HepG2 (cell line): ENCODE data around the gene KDM4D. TPM values are rescaled to one million over a fixed set of nuclear protein-coding genes. Genes with fewer than 3 reads are reported as not detected.

Experiments used
- ATAC-seq: fragments of 200-7000 bp; cut with Tn5 transposase; 3 replicates; pipeline ENCODE4 v1.9.1; 2020; ENCODE audit warnings: mild to moderate bottlenecking, moderate library complexity
- BruUV-seq: library from RNA; stranded (reverse); fragments of 400-500 nt; replicated peaks from 2 replicates; lab custom pipeline; 2021; lab: Mats Ljungman, UMichigan
- CTCF ChIA-PET: fragments of 300-600 bp; formaldehyde crosslinking; extraction: SDS; loops from one replicate; lab custom pipeline; 2021; ENCODE audit warnings: low total read pairs, inconsistent platforms, low intra/inter-chr PET ratio; lab: Yijun Ruan, JAX
- POLR2A ChIA-PET: fragments of 350-600 bp; sonication (Branson Sonifier 250); formaldehyde crosslinking; loops from one replicate; lab custom pipeline; 2020; ENCODE audit warnings: antibody characterized with exemption, inconsistent platforms; lab: Yijun Ruan, JAX
- DNase-seq: peaks from one replicate; pipeline ENCODE4 v3.0.0-alpha.2; 2015; ENCODE audit warnings: low spot score
- FAIRE-seq: peaks from 3 replicates; lab custom pipeline; 2011; peaks lifted over from hg19 to GRCh38; lab: Jason Lieb, UNC
- H2AFZ ChIP-seq: one replicate; pipeline ENCODE4 v1.6.1; 2011; ENCODE audit warnings: low read length, inconsistent platforms
- H3K27ac ChIP-seq: fragments of 300-600 bp; 3 replicates; pipeline ENCODE4 v1.8.0; 2011; ENCODE audit warnings: mixed run types, mild to moderate bottlenecking, mixed read lengths, low read length, inconsistent platforms; ENCODE audit not compliant: insufficient read depth; ENCODE audit errors: extremely low read length
- H3K27me3 ChIP-seq, 2 experiments: fragments of 200-600 bp in 1 of 2; 2 replicates in 1 of 2; 3 replicates in 1 of 2; pipeline versions ENCODE4 v1.6.0 to v1.8.0; 2011; ENCODE audit warnings: low read length in 2 of 2, mild to moderate bottlenecking in 2 of 2, moderate library complexity in 2 of 2, inconsistent platforms in 1 of 2; ENCODE audit not compliant: insufficient read depth in 2 of 2, control insufficient read depth in 1 of 2
- H3K36me3 ChIP-seq, 2 experiments: fragments of 200-600 bp in 1 of 2; replicated peaks in 1 of 2; 2 replicates in 1 of 2; 3 replicates in 1 of 2; pipeline versions ENCODE4 v1.5.1 to v1.8.0; 2011; ENCODE audit warnings: low read length in 2 of 2, inconsistent platforms in 1 of 2; ENCODE audit not compliant: insufficient read depth in 2 of 2, control insufficient read depth in 1 of 2
- H3K4me1 ChIP-seq: 2 replicates; pipeline ENCODE4 v1.5.1; 2012; ENCODE audit warnings: low read length, inconsistent platforms; ENCODE audit not compliant: insufficient read depth
- H3K4me2 ChIP-seq: 2 replicates; pipeline ENCODE4 v1.6.0; 2011; ENCODE audit warnings: low read depth, low read length, inconsistent platforms
- H3K4me3 ChIP-seq, 3 experiments: fragments of 200-600 bp in 1 of 3; sonication (generic), shearing (Covaris generic) in 1 of 3; replicated peaks in 1 of 3; 2 replicates each; pipeline ENCODE4 v1.5.1; 2011 to 2016; ENCODE audit warnings: low read length in 3 of 3, inconsistent platforms in 2 of 3, low read depth in 2 of 3, mild to moderate bottlenecking in 2 of 3, control low read depth in 1 of 3, mixed read lengths in 1 of 3; ENCODE audit not compliant: insufficient read depth in 1 of 3
- H3K79me2 ChIP-seq: one replicate; pipeline ENCODE4 v1.6.1; 2011; ENCODE audit warnings: low read length, inconsistent platforms; ENCODE audit not compliant: insufficient read depth
- H3K9ac ChIP-seq: 2 replicates; pipeline ENCODE4 v1.6.0; 2011; ENCODE audit warnings: mild to moderate bottlenecking, low read depth, low read length, inconsistent platforms; ENCODE audit not compliant: insufficient read depth
- H3K9me3 ChIP-seq: 2 replicates; pipeline ENCODE4 v1.5.1; 2012; ENCODE audit warnings: mild to moderate bottlenecking, low read length
- H4K20me1 ChIP-seq: 2 replicates; pipeline ENCODE4 v1.6.0; 2011; ENCODE audit warnings: inconsistent platforms, mild to moderate bottlenecking, low read length, moderate library complexity; ENCODE audit not compliant: insufficient read depth
- MAF1 ChIP-seq: sonication (generic); formaldehyde crosslinking; IDR thresholded peaks from 2 replicates; pipeline ENCODE4 v1.5.0; 2020; ENCODE audit warnings: missing genetic modification reagents, borderline replicate concordance
- MXD3 ChIP-seq: IDR thresholded peaks from 2 replicates; pipeline ENCODE4 v1.6.1; 2016; ENCODE audit warnings: mild to moderate bottlenecking, missing biosample characterization, missing genetic modification reagents
- RAD51 ChIP-seq: fragments of 450-650 bp; IDR thresholded peaks from 2 replicates; pipeline ENCODE4 v1.6.1; 2016; ENCODE audit warnings: borderline replicate concordance
- SUZ12 ChIP-seq: fragments of 150-350 bp; IDR thresholded peaks from 2 replicates; pipeline ENCODE4 v1.6.1; 2014; ENCODE audit warnings: low read depth, low read length
- TCF7L2 ChIP-seq: IDR thresholded peaks from 2 replicates; pipeline ENCODE4 v1.6.1; 2011; ENCODE audit warnings: mild to moderate bottlenecking, low read depth, low read length, moderate library complexity
- TOPORS ChIP-seq: sonication (generic); formaldehyde crosslinking; IDR thresholded peaks from 2 replicates; pipeline ENCODE4 v1.8.0; 2023; ENCODE audit warnings: mild to moderate bottlenecking, missing genetic modification reagents
- TRAFD1 ChIP-seq: sonication (generic); formaldehyde crosslinking; IDR thresholded peaks from 2 replicates; pipeline ENCODE4 v1.5.1; 2020; ENCODE audit warnings: missing genetic modification reagents, mild to moderate bottlenecking, borderline replicate concordance
- ZNF12 ChIP-seq: sonication (generic); formaldehyde crosslinking; IDR thresholded peaks from 2 replicates; pipeline ENCODE4 v1.5.0; 2020; ENCODE audit warnings: missing genetic modification reagents
- ZNF3 ChIP-seq: IDR thresholded peaks from 2 replicates; pipeline ENCODE4 v1.7.0; 2017; ENCODE audit warnings: inconsistent platforms
- ZNF501 ChIP-seq: sonication (generic); formaldehyde crosslinking; IDR thresholded peaks from 2 replicates; pipeline ENCODE4 v1.5.1; 2020; ENCODE audit warnings: mild to moderate bottlenecking, moderate library complexity, missing genetic modification reagents
- ZNF792 ChIP-seq: IDR thresholded peaks from 2 replicates; pipeline ENCODE4 v1.6.1; 2016
- ZSCAN30 ChIP-seq: sonication (generic); formaldehyde crosslinking; IDR thresholded peaks from 2 replicates; pipeline ENCODE4 v1.5.0; 2020; ENCODE audit warnings: mild to moderate bottlenecking, missing genetic modification reagents
- WGBS: methylation state at CpG from one replicate; pipeline ENCODE4 v1.1.6; 2017; ENCODE audit warnings: low lambda C conversion rate; 5-methylcytosine and 5-hydroxymethylcytosine counted together
- in situ Hi-C: cut with HindIII; loops from 2 replicates; pipeline ENCODE4 v1.10.0; 2017; ENCODE audit warnings: low pct_unique_long_range_greater_than_20kb; ENCODE audit not compliant: extremely low pct_ligation_motif_present
- intact Hi-C: fragments of 100-400 bp; cut with micrococcal nuclease; formaldehyde crosslinking; loops from one replicate; pipeline ENCODE4 v1.10.0; 2022; ENCODE audit not compliant: unreplicated experiment
- polyA plus RNA-seq, 8 experiments: library from polyadenylated mRNA; depleted of rRNA in 3 of 8; stranded (reverse) in 7 of 8; unstranded in 1 of 8; fragments of >200 nt; fragmentation: Illumina TruSeq in 4 of 8; extraction: Trizol in 4 of 8; gene quantifications; 2 replicates each; pipeline versions ENCODE4 v1.2.1 to v1.2.3, GENCODE V29; 2011 to 2016; ENCODE audit warnings: low read depth in 4 of 8, missing spikeins in 1 of 8, mixed read lengths in 1 of 8; ENCODE audit not compliant: insufficient read depth in 1 of 8
- total RNA-seq, 5 experiments: library from RNA; depleted of rRNA; stranded (reverse); fragments of >200 nt; fragmentation: Illumina TruSeq; extraction: Trizol; gene quantifications; 2 replicates each; pipeline ENCODE4 v1.2.3, GENCODE V29; 2016; ENCODE audit warnings: low read depth in 1 of 5

The KDM4D gene
- total and polyA plus RNA-seq, 2 of the 13 experiments (the other 11 are each of a cell fraction or from before 2014, with no cell fraction given) = 0.96 to 1.3 TPM

GRCh38 chr11:94941131-94941530, 32.4 kb upstream of the KDM4D start:
- TF ChIP-seq SUZ12 (no peak), ZSCAN30 (CRISPR knock-in tag) (no peak), MXD3 (CRISPR knock-in tag) (no peak), ZNF792 (CRISPR knock-in tag) (no peak), MAF1 (no peak), RAD51 (no peak), ZNF3 (CRISPR knock-in tag) (no peak), TCF7L2 (no peak), ZNF501 (CRISPR knock-in tag) (no peak), ZNF12 (CRISPR knock-in tag) (no peak), TOPORS (CRISPR knock-in tag) (no peak), TRAFD1 (CRISPR knock-in tag) (no peak)
- DNase-seq (no peak), ATAC-seq (no peak), FAIRE-seq (no peak)
- Histone ChIP-seq H3K4me1 (no peaks in the 10 kb centered on the region), H3K9ac (no peak overlapping the region), H2AFZ (no peak overlapping the region), H3K27ac (no peak overlapping the region), H3K4me3 (no peak overlapping the region), H3K9me3 (no peaks in the 10 kb centered on the region), H3K79me2 (no peaks in the 10 kb centered on the region), H4K20me1 (no peaks in the 10 kb centered on the region), H3K36me3 (no peaks in the 10 kb centered on the region), H3K4me2 (no peak overlapping the region), H3K27me3 (peaks cover 0 to 7% of the 10 kb centered on the region in 2 experiments; a peak in 2 of 5 replicates)
- CTCF ChIA-PET = no interaction called here
- intact Hi-C loops (no loop called here), in situ Hi-C loops (no loop called here)
- BruUV-seq = no TSS peak
- WGBS = 31% methylated on average over 4 of the region's 4 CpGs
- POLR2A ChIA-PET = no interaction called here
